ENCODE measurements around the gene PCDHGB6. TPM values are rescaled to one million over a fixed set of nuclear protein-coding genes. Genes with fewer than 3 reads are reported as not detected.

PCDHGB6 gene
- total RNA-seq, 1 donor from 2014 or later, result 23.1 TPM

GRCh38 chr5:141439411-141440141, 31.8 kb downstream of the PCDHGB6 start:
- no peak for TF ChIP-seq CTCF (IDR thresholded peaks at IDR 0.05; ENCODE audit: unreplicated experiment)
- Mint-ChIP-seq H3K9me3 (ENCODE audit: low read depth) (peaks cover 37% of the 10 kb centered on the region), H3K27ac (no peak overlapping the region), H3K36me3 (ENCODE audit: insufficient read depth) (peaks cover 37% of the 10 kb centered on the region), H3K27me3 (no peaks in the 10 kb centered on the region), H3K4me3 (ENCODE audit: low read depth) (no peak overlapping the region), H3K4me1 (ENCODE audit: low read depth) (no peaks in the 10 kb centered on the region)
- no peak for DNase-seq (ENCODE audit: low spot score, unreplicated experiment)

- Mint-ChIP-seq H3K4me3 (ENCODE audit: low read depth) (no peak overlapping the region), H3K9me3 (ENCODE audit: low read depth) (peaks cover 34% of the 10 kb centered on the region), H3K4me1 (ENCODE audit: low read depth) (no peaks in the 10 kb centered on the region), H3K36me3 (ENCODE audit: insufficient read depth) (peaks cover 36% of the 10 kb centered on the region), H3K27me3 (no peaks in the 10 kb centered on the region), H3K27ac (no peak overlapping the region)
- TF ChIP-seq CTCF (IDR thresholded peaks at IDR 0.05; ENCODE audit: unreplicated experiment), result no peak
- DNase-seq (ENCODE audit: low spot score, unreplicated experiment), result no peak
Observed at GRCh38 chr5:141440341-141440740, 32.5 kb downstream of the PCDHGB6 start.

GRCh38 chr5:141441571-141442170, 33.9 kb downstream of the PCDHGB6 start:
- H3K36me3 Mint-ChIP-seq (ENCODE audit: insufficient read depth), result peaks cover 31% of the 10 kb centered on the region
- no peak for TF ChIP-seq CTCF (IDR thresholded peaks at IDR 0.05; ENCODE audit: unreplicated experiment)
- no peak for DNase-seq (ENCODE audit: low spot score, unreplicated experiment)
- H3K4me1 Mint-ChIP-seq (ENCODE audit: low read depth), result no peaks in the 10 kb centered on the region
- H3K9me3 Mint-ChIP-seq (ENCODE audit: low read depth), result peaks cover 25% of the 10 kb centered on the region
- H3K27ac Mint-ChIP-seq, result no peak overlapping the region
- H3K4me3 Mint-ChIP-seq (ENCODE audit: low read depth), result no peak overlapping the region
- H3K27me3 Mint-ChIP-seq, result no peaks in the 10 kb centered on the region

Other genes with a start within 250 kb of the PCDHGB6 start
- 0.93 and 1.1 TPM in 2 replicates for gene PCDHB7, start 235.4 kb upstream of the PCDHGB6 start, total RNA-seq
- 2.0 and 2.8 TPM in 2 replicates for gene PCDHB8, start 230.2 kb upstream of the PCDHGB6 start, total RNA-seq
- gene PCDHB16, start 225.6 kb upstream of the PCDHGB6 start, total RNA-seq, result 11.9 and 14.3 TPM in 2 replicates
- gene PCDHB9, start 220.9 kb upstream of the PCDHGB6 start, total RNA-seq, result 7.5 and 8.0 TPM in 2 replicates
- 5.5 and 7.2 TPM in 2 replicates for gene PCDHB10, start 215.7 kb upstream of the PCDHGB6 start, total RNA-seq
- gene PCDHB11, start 208.4 kb upstream of the PCDHGB6 start, total RNA-seq, result 4.7 and 5.9 TPM in 2 replicates
- 5.4 and 7.2 TPM in 2 replicates for gene PCDHB12, start 199.3 kb upstream of the PCDHGB6 start, total RNA-seq
- 6.8 and 7.4 TPM in 2 replicates for gene PCDHB13, start 194.1 kb upstream of the PCDHGB6 start, total RNA-seq
- 7.9 and 8.0 TPM in 2 replicates for gene PCDHB14, start 184.7 kb upstream of the PCDHGB6 start, total RNA-seq
- gene PCDHB15, start 162.6 kb upstream of the PCDHGB6 start, total RNA-seq, result 8.3 and 9.5 TPM in 2 replicates
- gene SLC25A2, start 104.0 kb upstream of the PCDHGB6 start, total RNA-seq, result 1.1 and 1.2 TPM in 2 replicates
- 90.9 and 95.6 TPM in 2 replicates for gene TAF7, start 87.2 kb upstream of the PCDHGB6 start, total RNA-seq
- gene PCDHGA1, start 77.5 kb upstream of the PCDHGB6 start, total RNA-seq, result 1.1 and 1.3 TPM in 2 replicates
- 0.72 and 1.1 TPM in 2 replicates for gene PCDHGA2, start 69.3 kb upstream of the PCDHGB6 start, total RNA-seq
- gene PCDHGA3, start 64.2 kb upstream of the PCDHGB6 start, total RNA-seq, result 0.80 and 0.81 TPM in 2 replicates
- 2.3 TPM in 2 replicates for gene PCDHGB1, start 57.9 kb upstream of the PCDHGB6 start, total RNA-seq
- 0.96 and 1.2 TPM in 2 replicates for gene PCDHGA4, start 53.0 kb upstream of the PCDHGB6 start, total RNA-seq
- gene PCDHGB2, start 48.0 kb upstream of the PCDHGB6 start, total RNA-seq, result 0.80 and 0.89 TPM in 2 replicates
- gene PCDHGA5, start 43.9 kb upstream of the PCDHGB6 start, total RNA-seq, result 0.69 and 0.71 TPM in 2 replicates
- gene PCDHGB3, start 37.8 kb upstream of the PCDHGB6 start, total RNA-seq, result 0.60 and 0.73 TPM in 2 replicates
- gene PCDHGA6, start 34.1 kb upstream of the PCDHGB6 start, total RNA-seq, result 0.60 and 0.80 TPM in 2 replicates
- 0.41 and 0.49 TPM in 2 replicates for gene PCDHGA7, start 25.3 kb upstream of the PCDHGB6 start, total RNA-seq
- 16.1 and 17.0 TPM in 2 replicates for gene PCDHGB4, start 20.3 kb upstream of the PCDHGB6 start, total RNA-seq
- 1.5 and 1.9 TPM in 2 replicates for gene PCDHGA8, start 15.4 kb upstream of the PCDHGB6 start, total RNA-seq
- 4.0 and 4.2 TPM in 2 replicates for gene PCDHGB5, start 10.1 kb upstream of the PCDHGB6 start, total RNA-seq
- 1.5 and 1.8 TPM in 2 replicates for gene PCDHGA9, start 5.2 kb upstream of the PCDHGB6 start, total RNA-seq
- gene PCDHGA10, start 5.0 kb downstream of the PCDHGB6 start, total RNA-seq, result 14.3 and 14.6 TPM in 2 replicates
- 6.0 and 8.0 TPM in 2 replicates for gene PCDHGB7, start 9.7 kb downstream of the PCDHGB6 start, total RNA-seq
- 3.1 and 3.3 TPM in 2 replicates for gene PCDHGA11, start 13.0 kb downstream of the PCDHGB6 start, total RNA-seq
- gene PCDHGA12, start 22.5 kb downstream of the PCDHGB6 start, total RNA-seq, result 2.9 and 3.2 TPM in 2 replicates
- 25.8 and 29.7 TPM in 2 replicates for gene PCDHGC3, start 67.9 kb downstream of the PCDHGB6 start, total RNA-seq
- 3.0 and 3.8 TPM in 2 replicates for gene PCDHGC4, start 77.0 kb downstream of the PCDHGB6 start, total RNA-seq
- 1.2 and 1.3 TPM in 2 replicates for gene PCDHGC5, start 81.1 kb downstream of the PCDHGB6 start, total RNA-seq
- 63.5 and 74.3 TPM in 2 replicates for gene DIAPH1, start 211.0 kb downstream of the PCDHGB6 start, total RNA-seq
- gene HDAC3, start 228.8 kb downstream of the PCDHGB6 start, total RNA-seq, result 101 and 103 TPM in 2 replicates
- 5.2 and 6.7 TPM in 2 replicates for gene RELL2, start 229.0 kb downstream of the PCDHGB6 start, total RNA-seq
- gene FCHSD1, start 243.4 kb downstream of the PCDHGB6 start, total RNA-seq, result 27.7 and 30.7 TPM in 2 replicates

Data from progenitor cell of endocrine pancreas (in vitro differentiated cells).